ENCODE results near the gene GEMIN5.

Gene GEMIN5

DNA sequence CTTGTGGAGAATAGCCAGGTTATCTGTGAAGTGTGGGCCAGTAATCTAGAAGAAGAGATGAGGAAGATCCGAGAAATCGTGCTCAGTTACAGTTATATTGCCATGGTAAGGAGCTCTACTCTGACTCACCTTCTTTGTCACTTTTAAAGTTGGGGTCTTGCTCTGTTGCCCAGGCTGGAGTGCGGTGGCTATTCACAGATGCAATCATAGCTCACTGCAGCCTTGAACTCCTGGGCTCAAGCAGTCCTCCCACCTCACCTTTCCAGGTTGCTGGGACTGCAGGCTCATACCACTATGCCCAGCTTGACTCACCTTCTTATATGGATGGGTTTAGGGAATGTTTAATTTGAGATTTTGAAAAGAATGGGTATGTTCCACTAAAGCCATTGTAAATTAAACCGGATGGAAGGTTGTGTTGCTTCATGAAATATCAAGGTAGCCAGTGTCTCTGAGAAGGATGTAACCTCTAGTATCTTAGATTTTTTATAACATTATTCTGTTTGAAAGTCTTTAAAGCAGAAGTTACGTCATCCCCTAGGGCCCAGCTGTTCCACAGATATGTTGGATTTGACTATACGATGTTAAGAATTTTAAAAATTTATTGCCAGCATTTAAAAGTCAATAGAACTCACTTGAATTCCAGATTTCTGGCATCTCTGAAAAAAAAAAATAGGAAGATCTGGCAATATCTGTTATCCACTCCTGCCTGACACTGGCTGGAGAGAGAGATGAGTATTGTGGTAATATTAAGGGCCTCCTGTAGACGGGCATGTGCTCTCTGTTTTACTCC, 74.5 kb downstream of the GEMIN5 start:
- DNase-seq (ENCODE audit: low read depth), result peak; percentile 72
- H3K4me3 ChIP-seq (ENCODE audit: low read length), result no peak overlapping the region
- TF ChIP-seq, protein P1, sequence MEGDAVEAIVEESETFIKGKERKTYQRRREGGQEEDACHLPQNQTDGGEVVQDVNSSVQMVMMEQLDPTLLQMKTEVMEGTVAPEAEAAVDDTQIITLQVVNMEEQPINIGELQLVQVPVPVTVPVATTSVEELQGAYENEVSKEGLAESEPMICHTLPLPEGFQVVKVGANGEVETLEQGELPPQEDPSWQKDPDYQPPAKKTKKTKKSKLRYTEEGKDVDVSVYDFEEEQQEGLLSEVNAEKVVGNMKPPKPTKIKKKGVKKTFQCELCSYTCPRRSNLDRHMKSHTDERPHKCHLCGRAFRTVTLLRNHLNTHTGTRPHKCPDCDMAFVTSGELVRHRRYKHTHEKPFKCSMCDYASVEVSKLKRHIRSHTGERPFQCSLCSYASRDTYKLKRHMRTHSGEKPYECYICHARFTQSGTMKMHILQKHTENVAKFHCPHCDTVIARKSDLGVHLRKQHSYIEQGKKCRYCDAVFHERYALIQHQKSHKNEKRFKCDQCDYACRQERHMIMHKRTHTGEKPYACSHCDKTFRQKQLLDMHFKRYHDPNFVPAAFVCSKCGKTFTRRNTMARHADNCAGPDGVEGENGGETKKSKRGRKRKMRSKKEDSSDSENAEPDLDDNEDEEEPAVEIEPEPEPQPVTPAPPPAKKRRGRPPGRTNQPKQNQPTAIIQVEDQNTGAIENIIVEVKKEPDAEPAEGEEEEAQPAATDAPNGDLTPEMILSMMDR (conservative IDR thresholded peaks at IDR 0.05; ENCODE audit: low read length), result no peak

DNA sequence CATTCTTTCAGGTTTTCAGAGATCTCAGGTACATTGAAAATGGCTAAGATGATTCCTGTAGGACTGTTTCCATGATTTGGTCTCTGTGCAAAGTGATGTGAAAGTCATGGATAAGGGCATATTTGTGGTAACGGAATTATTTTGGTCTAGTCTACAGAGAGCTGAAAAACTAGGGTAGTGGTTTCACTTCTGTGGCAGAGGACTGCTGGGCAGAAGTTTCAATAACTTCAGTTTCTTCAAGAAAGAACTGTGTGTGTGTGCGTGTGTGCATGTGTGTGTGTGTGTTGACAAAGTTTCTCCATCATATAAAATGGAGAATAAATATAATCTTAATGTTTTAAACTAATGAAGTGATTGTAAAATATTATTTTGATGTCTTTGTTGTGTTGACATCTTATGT, 75.2 kb downstream of the GEMIN5 start:
- DNase-seq (ENCODE audit: low read depth), result peak; percentile 55
- H3K4me3 ChIP-seq (ENCODE audit: low read length), result no peak overlapping the region
- TF ChIP-seq, protein P1 (conservative IDR thresholded peaks at IDR 0.05; ENCODE audit: low read length), result no peak

DNA sequence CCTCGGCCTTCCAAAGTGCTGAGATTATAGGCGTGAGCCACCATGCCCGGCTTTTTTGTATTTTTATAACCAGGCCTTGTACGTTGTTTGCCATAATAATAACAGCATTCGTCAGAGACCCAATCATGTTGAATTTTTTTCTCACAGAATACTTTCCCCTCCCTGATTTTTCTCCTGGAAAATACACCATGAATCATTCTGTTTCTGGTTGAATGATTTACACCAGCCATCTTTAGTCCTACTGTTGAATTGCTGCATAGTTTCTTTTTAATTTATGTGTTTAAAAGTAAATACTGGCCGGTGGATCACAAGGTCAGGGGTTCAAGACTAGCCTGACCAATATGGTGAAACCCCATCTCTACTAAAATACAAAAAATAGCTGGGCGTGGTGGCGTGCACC, 76.1 kb downstream of the GEMIN5 start:
- DNase-seq (ENCODE audit: low read depth), result no peak
- H3K4me3 ChIP-seq (ENCODE audit: low read length), result no peak overlapping the region
- TF ChIP-seq, protein P1 (conservative IDR thresholded peaks at IDR 0.05; ENCODE audit: low read length), result no peak

DNA sequence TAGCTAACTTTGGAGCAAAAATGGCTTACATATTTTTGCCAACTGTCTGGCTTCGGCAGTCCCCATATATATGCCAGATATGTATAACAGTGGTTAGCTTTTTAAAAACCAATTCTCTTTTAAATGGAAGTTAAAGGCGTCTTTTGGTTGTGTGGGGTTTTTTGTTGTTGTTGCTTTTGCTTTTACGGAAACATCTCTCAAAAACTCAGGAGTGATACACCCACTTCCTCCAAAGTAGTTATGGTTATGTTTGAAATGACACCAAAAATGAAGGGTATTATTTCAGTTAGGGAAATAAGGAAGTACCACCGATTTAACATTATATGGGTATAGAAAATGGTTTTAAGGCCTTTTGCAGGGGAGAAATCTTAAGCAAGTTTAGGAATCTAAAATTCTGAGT, 77.2 kb downstream of the GEMIN5 start:
- TF ChIP-seq, protein P1 (conservative IDR thresholded peaks at IDR 0.05; ENCODE audit: low read length), result no peak
- peak overlapping the region; percentile 93 for H3K4me3 ChIP-seq (ENCODE audit: low read length)
- no peak for DNase-seq (ENCODE audit: low read depth)

DNA sequence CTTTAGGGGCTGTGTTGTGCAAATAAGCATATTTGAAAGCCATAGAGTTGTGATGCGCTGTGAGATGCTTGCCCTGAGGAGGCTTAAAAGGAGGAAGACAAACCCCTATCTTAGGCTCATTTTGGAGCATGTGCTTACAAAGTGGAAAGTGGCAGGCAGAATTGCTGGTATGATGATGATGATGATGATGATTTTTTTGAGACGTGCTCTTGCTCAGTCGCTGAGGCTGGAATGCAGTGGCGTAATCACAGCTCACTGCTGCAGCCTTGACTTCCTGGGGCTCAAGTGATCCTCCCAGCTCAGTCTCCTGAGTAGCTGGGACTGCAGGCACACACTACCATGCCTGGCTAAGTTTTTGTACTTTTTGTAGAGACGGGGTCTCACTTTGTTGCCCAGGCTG, 77.9 kb downstream of the GEMIN5 start:
- TF ChIP-seq, protein P1 (conservative IDR thresholded peaks at IDR 0.05; ENCODE audit: low read length), result no peak
- DNase-seq (ENCODE audit: low read depth), result peak; percentile 81
- peak overlapping the region; percentile 93 for H3K4me3 ChIP-seq (ENCODE audit: low read length)

DNA sequence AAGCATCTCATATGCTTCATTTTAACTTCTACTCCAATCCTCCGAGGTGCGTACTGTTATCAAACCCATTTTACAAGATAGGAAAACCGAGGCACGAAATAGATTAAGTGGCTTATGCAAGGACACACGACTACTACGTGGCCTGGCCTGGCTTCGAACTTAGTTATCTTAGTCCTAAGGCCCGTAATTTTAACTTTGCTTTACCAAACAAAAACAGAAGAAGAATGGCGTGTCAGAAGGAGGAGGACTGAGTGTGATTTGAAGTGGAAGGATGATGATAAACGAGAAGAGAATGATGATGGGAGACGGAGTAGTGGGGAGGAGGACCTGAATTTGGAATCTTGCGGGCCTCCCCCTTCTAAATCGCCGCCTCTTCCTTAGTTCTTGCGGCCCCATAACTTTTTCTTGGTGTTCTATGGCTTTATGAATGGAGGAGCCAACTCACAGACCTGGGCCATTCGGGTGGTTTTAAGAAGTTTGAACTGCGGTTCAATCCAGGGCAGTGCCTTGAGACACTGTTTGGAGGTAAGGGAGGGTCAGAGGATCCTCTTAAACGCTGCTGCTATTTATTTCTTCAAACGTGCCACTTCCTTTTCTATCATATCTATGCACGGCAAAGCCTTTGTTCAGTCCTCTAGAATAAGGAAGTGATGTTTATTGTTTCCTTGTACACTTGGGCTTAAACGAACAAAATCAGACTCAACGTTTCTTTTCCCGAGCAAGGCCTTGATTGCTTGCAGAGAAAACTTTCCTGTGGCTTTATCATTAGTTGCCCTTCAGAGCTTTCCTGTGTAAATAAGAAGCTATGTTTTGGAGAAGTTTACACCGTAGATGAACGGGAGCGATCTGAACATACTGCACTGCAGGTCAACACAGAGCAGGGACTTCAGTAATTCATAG, 78.8 kb downstream of the GEMIN5 start:
- peak overlapping the region; percentile 93 for H3K4me3 ChIP-seq (ENCODE audit: low read length)
- DNase-seq (ENCODE audit: low read depth), result no peak
- TF ChIP-seq, protein P1 (conservative IDR thresholded peaks at IDR 0.05; ENCODE audit: low read length), result no peak
